GM19468 (cell line): ENCODE measurements around the gene UMAD1.
A peak's percentile ranks its signal among the peaks of the same experiment; 100 is the strongest.

Experiments used
- ATAC-seq: cut with Tn5 transposase; IDR thresholded peaks from one replicate; pipeline ENCODE4 v1.9.1; 2021; ENCODE audit warnings: mild to moderate bottlenecking, moderate library complexity, moderate number of reproducible peaks; ENCODE audit not compliant: unreplicated experiment; ENCODE audit errors: extremely low read depth

Gene UMAD1

DNA sequence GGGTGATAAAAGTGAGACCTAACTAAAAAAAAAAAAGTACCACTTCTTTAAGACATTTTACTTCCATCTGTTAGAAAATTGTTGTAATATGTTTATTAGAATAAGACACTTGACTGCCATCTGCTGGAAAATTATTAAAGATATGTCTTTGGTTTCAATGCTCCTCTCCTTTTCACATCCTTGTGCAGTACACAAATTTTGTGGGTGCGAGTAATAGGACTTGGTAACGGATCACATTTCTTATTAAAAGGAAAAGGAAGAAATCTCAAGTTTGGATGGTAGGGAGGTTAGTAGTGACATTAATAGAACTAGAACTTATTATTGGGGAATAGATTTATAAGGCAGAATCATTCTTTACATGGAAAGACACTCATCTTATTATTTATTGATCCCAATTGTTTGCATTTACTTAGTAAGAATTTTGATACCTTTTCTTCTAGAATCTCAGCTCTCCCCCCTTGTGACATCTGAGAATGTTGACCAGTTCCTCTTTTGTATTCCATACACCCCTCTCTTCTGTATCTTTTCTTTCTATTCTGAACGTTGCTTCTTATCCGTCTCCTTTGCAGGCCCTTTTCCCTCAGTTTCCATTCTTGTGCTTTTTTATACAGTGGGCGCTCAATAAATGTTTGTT lies 120.9 kb downstream of the UMAD1 start:
- no peak for ATAC-seq

- ATAC-seq = peak; percentile 61
These were observed 121.6 kb downstream of the UMAD1 start for GRCh38 chr7:7761974-7762779.

DNA sequence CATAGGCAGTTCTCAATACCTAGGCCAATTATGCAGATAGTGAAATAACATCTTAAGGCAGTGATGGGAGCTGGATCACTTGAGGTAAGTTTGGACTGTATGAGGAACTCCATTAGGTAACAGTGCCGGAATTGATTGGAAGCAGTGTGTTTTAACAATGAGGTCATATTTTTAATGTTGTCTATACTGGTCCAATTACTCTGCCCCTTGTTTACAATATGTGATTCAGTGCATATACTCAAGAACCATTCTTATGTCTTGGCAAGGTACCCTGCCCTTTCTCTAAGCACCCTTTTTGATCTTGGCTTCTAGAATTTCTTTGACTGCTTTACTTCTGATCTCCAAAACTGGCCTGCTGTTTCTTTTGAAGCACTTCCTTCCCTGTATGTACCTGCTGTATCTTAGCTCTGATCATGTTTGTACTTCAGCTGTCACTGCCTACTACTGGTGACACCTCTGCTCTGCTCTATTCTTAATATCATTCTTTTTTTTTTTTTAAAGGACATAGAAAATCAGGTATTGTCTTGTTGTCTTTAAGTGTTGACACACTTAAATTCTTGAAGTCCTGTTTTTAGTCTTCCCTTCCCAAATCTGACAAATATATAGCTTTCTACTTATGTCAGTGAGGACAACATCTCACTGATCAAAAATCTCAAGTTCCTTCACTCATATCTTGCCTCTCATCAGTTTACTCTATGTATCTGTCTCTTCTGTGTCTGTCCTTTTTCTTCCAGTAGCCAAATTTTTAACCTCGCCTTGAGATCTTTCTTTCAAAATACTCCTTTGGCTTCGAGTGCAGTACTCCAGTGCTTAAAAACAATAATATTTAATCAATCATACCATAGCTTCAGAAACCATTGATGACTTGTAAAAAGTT lies 124.2 kb downstream of the UMAD1 start:
- ATAC-seq = no peak

DNA sequence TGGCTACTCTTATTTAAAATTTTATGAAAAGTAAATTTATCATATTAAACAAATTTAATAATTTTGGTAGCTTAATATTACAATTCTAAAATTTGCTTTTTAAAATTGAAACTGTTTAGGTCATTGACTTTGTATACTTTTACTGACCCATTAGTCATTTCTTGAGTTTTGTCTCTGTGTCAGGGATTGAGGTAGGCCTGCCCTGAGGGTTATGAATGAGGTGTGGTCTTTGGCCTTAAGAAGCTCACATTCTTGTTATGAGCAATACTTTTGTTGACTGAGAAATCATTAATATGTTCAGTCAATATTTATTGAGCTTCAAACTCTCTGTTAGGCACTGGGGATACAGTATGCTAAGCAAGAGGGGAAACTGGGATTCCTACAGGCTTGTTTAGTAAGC lies 124.9 kb downstream of the UMAD1 start:
- peak; percentile 24 for ATAC-seq

GRCh38 chr7:7766671-7767070 lies 126.1 kb downstream of the UMAD1 start:
- ATAC-seq = no peak

- no peak for ATAC-seq
These were observed 128.6 kb downstream of the UMAD1 start for GRCh38 chr7:7768977-7769709.

DNA sequence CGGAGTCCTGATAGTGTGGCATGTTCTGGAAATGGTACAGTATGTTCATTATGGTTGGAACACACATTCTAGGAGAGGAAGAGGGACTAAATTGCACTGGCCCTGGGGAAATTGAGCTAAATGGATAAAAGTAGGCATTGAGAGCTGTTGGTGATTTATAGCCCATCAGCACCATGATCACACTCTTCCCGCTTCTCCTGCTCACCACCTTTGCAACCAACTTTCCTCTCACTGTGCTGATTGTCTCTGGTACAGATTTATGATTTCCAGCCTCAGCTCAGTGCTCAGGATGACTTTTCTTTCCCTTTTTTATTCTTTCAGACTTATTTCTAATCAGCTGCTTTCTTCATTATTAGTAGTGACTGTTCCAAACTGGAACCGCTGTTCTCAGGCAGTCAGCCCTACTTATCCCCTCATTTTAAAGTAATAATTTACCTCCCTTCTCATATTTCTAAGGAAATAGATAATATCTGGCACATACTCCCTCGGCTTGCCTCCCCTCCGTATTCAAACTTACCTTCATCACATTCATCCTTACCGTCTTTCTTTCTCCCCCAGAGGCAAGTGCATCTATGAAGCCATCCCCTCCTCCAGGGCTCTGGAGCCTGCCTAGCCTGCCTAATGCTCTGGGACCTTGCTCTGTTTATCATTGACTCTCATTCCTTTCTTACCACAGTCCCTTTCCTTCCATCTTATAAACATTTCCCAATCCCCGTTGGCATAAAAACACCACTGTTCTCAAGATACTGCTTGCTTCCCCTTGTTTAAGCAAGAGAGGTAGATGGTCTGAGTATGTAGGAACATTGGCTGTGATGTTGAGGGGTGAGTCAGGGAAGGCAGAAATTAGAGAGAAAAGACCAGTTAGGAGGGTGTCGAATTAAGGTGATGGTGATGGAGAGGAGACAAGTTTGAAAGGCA lies 129.4 kb downstream of the UMAD1 start:
- ATAC-seq = no peak

DNA sequence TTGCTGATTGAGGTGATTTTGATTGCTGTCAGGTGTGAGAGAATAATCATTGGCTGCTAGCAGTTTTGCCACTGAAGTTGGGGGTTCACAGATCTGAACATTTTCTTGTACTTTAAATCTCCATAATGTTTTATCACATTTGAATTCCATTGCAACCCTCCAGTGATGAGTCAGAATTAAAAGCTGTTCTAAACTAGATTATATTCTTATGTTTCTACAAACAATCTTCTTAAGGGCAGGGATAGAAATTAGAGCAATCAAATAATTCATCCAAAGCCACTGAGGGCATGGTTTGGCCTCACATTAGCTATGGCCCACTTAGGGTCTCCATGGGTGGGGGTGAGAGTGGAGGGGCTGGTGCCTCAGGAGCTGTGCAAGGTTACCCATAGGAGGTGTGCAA lies 130.9 kb downstream of the UMAD1 start:
- no peak for ATAC-seq

DNA sequence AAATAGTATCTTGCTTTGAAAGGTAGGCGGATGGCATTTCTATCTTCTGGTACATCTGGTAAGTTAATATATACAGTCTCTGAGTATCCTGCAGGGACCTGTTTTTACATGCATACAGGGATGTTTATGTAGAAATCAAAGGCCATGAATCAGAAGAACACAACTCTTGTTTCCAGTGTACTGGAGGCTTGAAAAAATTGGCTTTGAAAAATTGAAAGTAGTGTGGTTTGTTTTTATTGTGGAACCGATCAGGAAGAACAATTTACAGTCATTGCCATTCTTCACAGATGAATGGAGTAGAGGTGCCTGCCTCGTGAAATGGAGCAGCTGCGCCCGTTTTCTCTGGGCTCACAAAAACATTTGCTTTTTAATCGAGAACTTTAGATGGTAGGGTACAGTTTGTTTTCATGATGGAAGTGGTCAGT lies 131.9 kb downstream of the UMAD1 start:
- ATAC-seq = no peak

DNA sequence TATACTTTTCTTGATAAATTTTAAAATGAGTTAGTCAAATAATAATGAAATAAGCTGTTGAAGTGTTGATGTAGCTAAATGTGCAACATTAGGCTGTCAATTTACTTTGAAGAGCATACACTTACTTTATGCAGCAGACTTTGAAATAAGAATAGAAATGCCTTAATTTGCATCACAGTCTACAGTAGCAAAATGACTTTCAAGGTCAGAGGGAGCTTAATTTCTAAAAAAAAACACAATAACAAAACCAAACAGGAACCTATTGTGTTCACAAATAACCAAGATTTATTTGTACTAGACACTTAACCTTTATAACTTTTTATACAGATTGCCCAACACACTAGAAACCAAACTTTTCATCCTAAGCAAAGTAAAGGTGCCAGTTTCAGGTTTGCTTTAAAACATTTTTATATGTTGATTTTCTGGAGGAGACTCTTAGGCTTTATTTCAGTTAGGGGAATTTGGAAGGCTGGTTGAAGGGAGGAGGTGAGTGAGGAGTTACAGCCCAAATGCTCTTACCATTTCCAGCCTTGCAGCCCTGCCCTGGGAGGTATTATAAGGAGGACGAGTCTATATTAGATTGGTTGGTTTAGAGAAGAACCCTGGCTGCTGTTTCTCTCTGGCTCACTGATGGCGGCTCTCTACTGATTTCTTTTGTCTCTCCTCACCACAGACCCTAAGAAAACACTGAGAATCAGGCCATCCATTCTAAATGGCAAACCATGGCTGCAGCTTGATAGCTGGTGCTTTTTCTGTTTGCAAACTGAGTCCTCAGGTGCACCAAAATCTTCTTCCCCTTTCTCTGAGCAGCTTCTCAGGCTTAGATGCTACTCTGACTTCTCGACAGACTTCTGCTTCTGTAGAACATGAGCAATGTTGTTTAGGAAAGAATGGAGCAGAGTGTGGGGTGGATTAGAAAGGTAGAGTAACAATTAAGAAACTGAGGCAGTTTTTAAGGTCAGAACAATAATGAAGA lies 133.1 kb downstream of the UMAD1 start:
- ATAC-seq = peak; percentile 40

GRCh38 chr7:7779888-7780287 lies 139.3 kb downstream of the UMAD1 start:
- ATAC-seq = no peak

DNA sequence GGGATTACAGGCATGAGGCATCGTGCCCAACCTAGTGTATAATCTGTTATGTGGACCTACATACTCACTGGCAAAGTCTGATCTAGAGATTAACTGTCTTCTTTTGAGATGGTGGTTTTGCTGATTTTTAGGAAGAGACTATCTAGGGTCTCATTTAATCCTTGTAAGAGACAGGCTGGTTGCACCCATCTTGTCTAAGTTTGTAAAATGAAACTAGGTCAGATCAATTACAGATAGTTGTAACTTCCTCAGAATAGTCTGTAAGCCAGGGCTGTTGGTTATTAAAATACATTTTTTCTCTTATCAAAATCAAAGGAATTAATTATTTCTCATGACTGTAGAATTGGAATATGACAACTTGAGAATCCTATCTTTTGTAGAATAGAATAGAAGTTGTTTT lies 142.4 kb downstream of the UMAD1 start:
- no peak for ATAC-seq

GRCh38 chr7:7785344-7785973 lies 144.9 kb downstream of the UMAD1 start:
- no peak for ATAC-seq

- ATAC-seq = no peak
These were observed 146.0 kb downstream of the UMAD1 start for GRCh38 chr7:7786595-7786994.

GRCh38 chr7:7789551-7789988 lies 149.0 kb downstream of the UMAD1 start:
- ATAC-seq = peak; percentile 14

GRCh38 chr7:7790041-7790741 lies 149.6 kb downstream of the UMAD1 start:
- no peak for ATAC-seq

DNA sequence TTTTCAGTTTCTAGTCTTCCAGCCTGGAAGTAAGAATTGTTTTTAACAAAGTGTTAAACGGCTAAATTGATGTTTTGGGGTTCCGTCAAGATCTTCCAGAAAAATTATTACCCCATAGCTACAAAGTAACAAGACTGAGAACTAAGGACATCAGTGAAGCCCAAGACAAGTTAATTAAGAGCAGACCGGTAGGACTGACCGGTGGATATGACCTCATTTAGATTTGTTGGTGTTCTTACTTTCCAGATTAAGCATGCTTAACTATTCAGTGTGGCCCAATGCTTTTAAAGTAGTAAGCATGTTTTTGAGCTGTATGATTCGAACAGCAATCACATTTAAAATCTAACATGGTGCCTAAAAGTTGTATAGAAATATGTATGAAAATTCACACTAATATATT lies 151.0 kb downstream of the UMAD1 start:
- ATAC-seq = no peak
